Astrocyte of the spinal cord (primary cell): ENCODE data around the gene CCR8.

Experiments
- DNase-seq: peaks from one replicate; pipeline ENCODE4 v3.0.0; 2011; ENCODE audit warnings: low read depth, low spot score
- H3K4me3 ChIP-seq: 2 replicates; pipeline ENCODE4 v1.5.1; 2011; ENCODE audit warnings: low read depth, mild to moderate bottlenecking, low read length, moderate library complexity
- CTCF ChIP-seq: IDR thresholded peaks from 2 replicates; pipeline ENCODE4 v1.5.1; 2012; ENCODE audit warnings: low read depth, mild to moderate bottlenecking, low read length, inconsistent platforms
- in situ Hi-C: cut with HindIII; loops from 2 replicates; pipeline ENCODE4 v1.10.0; 2017; ENCODE audit warnings: low sequenced_read_pairs

CCR8 gene

GRCh38 chr3:39329493-39329892 is at the start of gene CCR8:
CCR8 (plus strand) TSS chr3:39329709; CDS start chr3:39332332, 2,623 bp downstream.
- in situ Hi-C loops = no loop called here
- DNase-seq = no peak
- H3K4me3 ChIP-seq = no peak within 1 kb of the TSS
- no peak for TF ChIP-seq CTCF

- no peak within 1 kb of the TSS for H3K4me3 ChIP-seq
- in situ Hi-C loops = loop anchor here (25.0 kb wide), 1 partner anchor 168 kb away; the partner anchor contains the start of genes GORASP1 and TTC21A
- DNase-seq = no peak
- no peak for TF ChIP-seq CTCF
Measured at GRCh38 chr3:39279745-39280517, 49.6 kb upstream of the CCR8 start, which contains the start of gene CX3CR1. CX3CR1 (minus strand) TSS chr3:39280036; CDS start chr3:39266509, 13,527 bp downstream.

- H3K4me3 ChIP-seq = no peak overlapping the region
- no peak for TF ChIP-seq CTCF
- DNase-seq = no peak
- in situ Hi-C loops = loop anchor here (25.0 kb wide), 1 partner anchor 168 kb away; the partner anchor contains the start of genes GORASP1 and TTC21A
Measured at GRCh38 chr3:39280571-39280970, 48.9 kb upstream of the CCR8 start.

GRCh38 chr3:39281533-39281932 is 48.0 kb upstream of the CCR8 start:
- TF ChIP-seq CTCF = no peak
- in situ Hi-C loops = loop anchor here (25.0 kb wide), 1 partner anchor 169 kb away; the partner anchor contains the start of genes GORASP1 and TTC21A

GRCh38 chr3:39282057-39282456 is 47.5 kb upstream of the CCR8 start:
- DNase-seq = no peak
- no peak for TF ChIP-seq CTCF
- no peak overlapping the region for H3K4me3 ChIP-seq
- in situ Hi-C loops = loop anchor here (25.0 kb wide), 1 partner anchor 170 kb away; the partner anchor contains the start of genes GORASP1 and TTC21A

More at GRCh38 chr3:39281533-39281932, 48.0 kb upstream of the CCR8 start:
- DNase-seq = no peak
- H3K4me3 ChIP-seq = no peak overlapping the region

GRCh38 chr3:39284457-39284881 is 45.0 kb upstream of the CCR8 start:
- DNase-seq = peak; percentile 18
- H3K4me3 ChIP-seq = no peak overlapping the region
- in situ Hi-C loops = loop anchor here (25.0 kb wide), 1 partner anchor 172 kb away; the partner anchor contains the start of genes GORASP1 and TTC21A
- no peak for TF ChIP-seq CTCF
